DOHH2 (cell line): ENCODE results near the gene LAMB1.

Experiments
- H3F3A ChIP-seq: fragments of 200-600 bp; sonication (generic), shearing (Covaris generic); 2 replicates; pipeline ENCODE4 v1.6.0; 2016; ENCODE audit warnings: antibody characterized with exemption, mild to moderate bottlenecking; ENCODE audit not compliant: control insufficient read depth, insufficient read depth
- H3K27ac ChIP-seq: fragments of 200-600 bp; sonication (generic); 2 replicates; pipeline ENCODE4 v1.5.1; 2014; ENCODE audit warnings: low read depth, mild to moderate bottlenecking, low read length, moderate library complexity
- H3K27me3 ChIP-seq: fragments of 200-600 bp; sonication (generic); 2 replicates; pipeline ENCODE4 v1.6.1; 2014; ENCODE audit warnings: mild to moderate bottlenecking, low read length, mixed read lengths; ENCODE audit not compliant: control insufficient read depth
- H3K36me3 ChIP-seq: fragments of 200-600 bp; sonication (generic); 2 replicates; pipeline ENCODE4 v1.6.1; 2014; ENCODE audit warnings: mild to moderate bottlenecking, low read length, moderate library complexity, mixed read lengths; ENCODE audit not compliant: control insufficient read depth
- H3K4me1 ChIP-seq: fragments of 200-600 bp; sonication (generic); 2 replicates; pipeline ENCODE4 v1.6.1; 2014; ENCODE audit warnings: mild to moderate bottlenecking, low read length, mixed read lengths; ENCODE audit not compliant: control insufficient read depth
- H3K4me2 ChIP-seq: fragments of 200-600 bp; sonication (generic); 2 replicates; pipeline ENCODE4 v1.6.0; 2014; ENCODE audit warnings: mild to moderate bottlenecking, low read length, moderate library complexity
- H3K4me3 ChIP-seq: fragments of 200-600 bp; sonication (generic); 2 replicates; pipeline ENCODE4 v1.5.1; 2014; ENCODE audit warnings: mild to moderate bottlenecking, low read length, mixed read lengths
- H3K79me2 ChIP-seq: fragments of 200-600 bp; sonication (generic); 2 replicates; pipeline ENCODE4 v1.6.1; 2014; ENCODE audit warnings: mild to moderate bottlenecking, low read length, mixed read lengths; ENCODE audit not compliant: control insufficient read depth
- H3K9me2 ChIP-seq: fragments of 200-600 bp; sonication (generic); replicated peaks from 2 replicates; pipeline ENCODE4 v1.6.1; 2014; ENCODE audit warnings: mild to moderate bottlenecking, low read length, mixed read lengths; ENCODE audit not compliant: control insufficient read depth
- H3K9me3 ChIP-seq: fragments of 200-600 bp; sonication (generic); 2 replicates; pipeline ENCODE4 v1.6.1; 2014; ENCODE audit warnings: antibody characterized with exemption, low read length, mixed read lengths; ENCODE audit not compliant: control insufficient read depth, insufficient read depth
- H4K20me1 ChIP-seq: fragments of 200-600 bp; sonication (generic); 2 replicates; pipeline ENCODE4 v1.6.0; 2014; ENCODE audit warnings: low read depth, mild to moderate bottlenecking, antibody characterized with exemption, low read length, moderate library complexity; ENCODE audit not compliant: control insufficient read depth, insufficient read depth
- EZH2phosphoT487 ChIP-seq: fragments of 200-600 bp; sonication (generic); IDR thresholded peaks from 2 replicates; pipeline ENCODE4 v1.6.1; 2017; ENCODE audit warnings: borderline replicate concordance, mild to moderate bottlenecking, antibody characterized with exemption, low read length, moderate library complexity, mixed read lengths
- TF ChIP-seq, protein P1 (sequence below): fragments of 200-600 bp; sonication (generic); IDR thresholded peaks from one replicate; pipeline ENCODE4 v1.5.1; 2014; ENCODE audit warnings: antibody characterized with exemption, mild to moderate bottlenecking, low read depth, low read length; ENCODE audit not compliant: poor library complexity, severe bottlenecking

LAMB1 gene

GRCh38 chr7:108048422-108048821, 45.5 kb upstream of the LAMB1 start:
- no peaks in the 10 kb centered on the region for H3F3A ChIP-seq
- H4K20me1 ChIP-seq, result no peaks in the 10 kb centered on the region
- no peaks in the 10 kb centered on the region for H3K27me3 ChIP-seq
- TF ChIP-seq EZH2phosphoT487, result no peak
- TF ChIP-seq, protein P1, sequence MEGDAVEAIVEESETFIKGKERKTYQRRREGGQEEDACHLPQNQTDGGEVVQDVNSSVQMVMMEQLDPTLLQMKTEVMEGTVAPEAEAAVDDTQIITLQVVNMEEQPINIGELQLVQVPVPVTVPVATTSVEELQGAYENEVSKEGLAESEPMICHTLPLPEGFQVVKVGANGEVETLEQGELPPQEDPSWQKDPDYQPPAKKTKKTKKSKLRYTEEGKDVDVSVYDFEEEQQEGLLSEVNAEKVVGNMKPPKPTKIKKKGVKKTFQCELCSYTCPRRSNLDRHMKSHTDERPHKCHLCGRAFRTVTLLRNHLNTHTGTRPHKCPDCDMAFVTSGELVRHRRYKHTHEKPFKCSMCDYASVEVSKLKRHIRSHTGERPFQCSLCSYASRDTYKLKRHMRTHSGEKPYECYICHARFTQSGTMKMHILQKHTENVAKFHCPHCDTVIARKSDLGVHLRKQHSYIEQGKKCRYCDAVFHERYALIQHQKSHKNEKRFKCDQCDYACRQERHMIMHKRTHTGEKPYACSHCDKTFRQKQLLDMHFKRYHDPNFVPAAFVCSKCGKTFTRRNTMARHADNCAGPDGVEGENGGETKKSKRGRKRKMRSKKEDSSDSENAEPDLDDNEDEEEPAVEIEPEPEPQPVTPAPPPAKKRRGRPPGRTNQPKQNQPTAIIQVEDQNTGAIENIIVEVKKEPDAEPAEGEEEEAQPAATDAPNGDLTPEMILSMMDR, result no peak
- H3K9me3 ChIP-seq, result no peaks in the 10 kb centered on the region
- peaks cover 14% of the 10 kb centered on the region for H3K4me1 ChIP-seq
- peak overlapping the region; percentile 45 for H3K4me2 ChIP-seq
- no peak overlapping the region for H3K27ac ChIP-seq
- no peaks in the 10 kb centered on the region for H3K79me2 ChIP-seq
- no peaks in the 10 kb centered on the region for H3K36me3 ChIP-seq
- no peaks in the 10 kb centered on the region for H3K9me2 ChIP-seq
- peak overlapping the region; percentile 26; the same call in 1 of the 2 replicates for H3K4me3 ChIP-seq

DNA sequence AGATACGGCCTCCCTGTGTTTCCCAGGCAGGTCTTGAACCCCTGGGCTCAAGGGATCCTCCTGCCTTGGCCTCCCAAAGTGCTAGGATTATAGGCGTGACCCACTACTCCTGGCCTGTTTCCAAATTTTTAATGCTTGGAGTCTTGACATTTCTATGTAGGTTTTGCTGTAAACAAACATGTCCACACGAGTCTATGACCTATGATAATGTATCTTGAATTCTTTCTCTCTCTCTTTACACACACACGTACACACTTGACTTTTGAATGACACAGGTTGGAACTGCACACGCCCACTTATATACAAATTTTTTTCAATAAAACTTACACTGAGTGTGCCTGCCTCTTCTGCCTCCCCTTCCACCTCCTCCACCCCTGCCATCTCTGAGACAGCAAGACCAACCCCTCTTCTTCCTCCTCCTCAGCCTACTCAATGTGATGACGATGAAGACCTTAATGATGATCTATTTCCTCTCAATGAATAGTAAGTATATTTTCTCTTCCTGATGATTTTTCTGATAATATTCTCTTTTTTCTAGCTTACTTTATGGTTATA, 44.1 kb upstream of the LAMB1 start:
- H3F3A ChIP-seq, result no peaks in the 10 kb centered on the region
- H4K20me1 ChIP-seq, result no peaks in the 10 kb centered on the region
- TF ChIP-seq EZH2phosphoT487, result no peak
- TF ChIP-seq, protein P1, result no peak
- H3K36me3 ChIP-seq, result no peaks in the 10 kb centered on the region
- H3K4me2 ChIP-seq, result no peak overlapping the region
- H3K9me3 ChIP-seq, result no peaks in the 10 kb centered on the region
- no peaks in the 10 kb centered on the region for H3K9me2 ChIP-seq
- H3K27me3 ChIP-seq, result 0 out of 2 replicates have a peak, but pooled peaks cover 3% of the 10 kb centered on the region
- no peak overlapping the region for H3K4me3 ChIP-seq
- H3K4me1 ChIP-seq, result peaks cover 14% of the 10 kb centered on the region
- no peaks in the 10 kb centered on the region for H3K79me2 ChIP-seq
- no peak overlapping the region for H3K27ac ChIP-seq

DNA sequence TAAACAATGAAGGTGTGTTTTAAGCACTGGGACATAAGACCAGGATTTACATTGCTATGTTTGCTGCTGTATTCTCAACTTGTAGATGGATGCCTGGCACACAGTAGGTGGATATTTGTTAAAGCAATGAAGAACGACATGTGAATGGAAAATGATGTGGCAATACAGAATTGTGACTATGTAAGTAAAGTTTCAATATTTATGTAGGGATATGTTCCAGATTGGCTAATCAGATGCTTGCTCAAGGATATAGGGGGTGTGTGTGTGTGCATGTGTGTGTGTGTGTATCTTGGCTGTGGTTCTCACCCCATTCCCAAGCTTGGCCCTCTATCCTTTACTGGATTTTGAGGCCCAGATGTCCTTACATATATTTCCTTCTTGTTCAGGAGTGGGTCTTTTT, 42.7 kb upstream of the LAMB1 start:
- H3F3A ChIP-seq, result no peaks in the 10 kb centered on the region
- H3K4me3 ChIP-seq, result no peak overlapping the region
- H3K9me3 ChIP-seq, result no peaks in the 10 kb centered on the region
- no peaks in the 10 kb centered on the region for H4K20me1 ChIP-seq
- no peak overlapping the region for H3K4me2 ChIP-seq
- H3K27me3 ChIP-seq, result 0 out of 2 replicates have a peak, but pooled peaks cover 3% of the 10 kb centered on the region
- H3K27ac ChIP-seq, result no peak overlapping the region
- H3K4me1 ChIP-seq, result peaks cover 14% of the 10 kb centered on the region
- no peaks in the 10 kb centered on the region for H3K9me2 ChIP-seq
- no peaks in the 10 kb centered on the region for H3K79me2 ChIP-seq
- H3K36me3 ChIP-seq, result no peaks in the 10 kb centered on the region
- TF ChIP-seq, protein P1, result no peak
- no peak for TF ChIP-seq EZH2phosphoT487
